HG03039 (cell line): ENCODE measurements around the gene CNOT4.
"Not testable (repeated sequence)": the region's sequence is repeated elsewhere in the genome, so short reads cannot be mapped to it uniquely, and the experiment has no call there.

ENCODE experiments used
- ATAC-seq: cut with Tn5 transposase; IDR thresholded peaks from one replicate; pipeline ENCODE4 v1.9.1; 2021; ENCODE audit warnings: mild to moderate bottlenecking, moderate library complexity; ENCODE audit not compliant: unreplicated experiment

The CNOT4 gene

DNA sequence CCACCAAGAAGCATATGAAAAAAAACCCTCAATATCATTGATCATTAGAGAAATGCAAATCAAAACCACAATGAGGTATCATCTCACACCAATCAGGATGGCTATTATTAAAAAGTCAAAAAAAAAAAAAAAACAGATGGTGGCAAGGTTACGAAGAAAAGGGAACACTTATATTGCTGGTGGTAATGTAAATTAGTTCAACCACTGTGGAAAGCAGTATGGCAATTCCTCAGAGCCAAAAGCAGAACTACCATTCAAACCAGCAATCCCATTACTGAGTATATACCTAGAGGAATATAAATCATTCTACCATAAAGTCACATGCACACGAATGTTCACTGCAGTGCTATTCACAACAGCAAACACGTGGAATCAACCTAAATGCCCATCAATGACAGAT lies 46.0 kb downstream of the CNOT4 start:
- no peak for ATAC-seq

DNA sequence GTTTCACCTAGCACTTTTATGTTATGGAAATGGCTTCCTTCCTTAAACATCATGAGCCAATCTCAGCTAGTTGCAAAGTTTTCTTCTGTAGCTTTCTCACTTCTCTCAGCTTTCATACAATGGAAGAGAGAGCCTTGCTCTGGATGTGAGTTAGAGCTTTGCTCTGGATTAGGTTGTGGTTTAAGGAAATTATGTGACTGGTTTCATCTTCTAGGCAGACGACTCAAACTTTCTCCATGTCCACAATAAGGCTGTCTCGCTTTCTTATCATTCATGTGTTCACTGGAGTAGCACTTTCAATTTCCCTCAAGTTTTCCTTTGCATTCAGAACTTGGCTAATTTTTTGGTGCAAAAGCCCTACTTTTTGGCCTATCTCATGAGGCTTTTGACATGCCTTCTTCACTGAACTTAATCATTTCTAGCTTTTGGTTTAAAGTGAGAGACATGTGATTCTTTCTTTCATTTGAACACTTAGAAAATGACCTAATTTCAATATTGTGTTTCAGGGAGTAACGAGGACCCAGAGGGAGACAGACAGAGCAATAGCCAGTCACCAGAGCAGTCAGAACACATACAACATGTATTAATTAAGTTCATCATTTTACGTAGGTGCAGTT lies 49.8 kb downstream of the CNOT4 start:
- no peak for ATAC-seq

DNA sequence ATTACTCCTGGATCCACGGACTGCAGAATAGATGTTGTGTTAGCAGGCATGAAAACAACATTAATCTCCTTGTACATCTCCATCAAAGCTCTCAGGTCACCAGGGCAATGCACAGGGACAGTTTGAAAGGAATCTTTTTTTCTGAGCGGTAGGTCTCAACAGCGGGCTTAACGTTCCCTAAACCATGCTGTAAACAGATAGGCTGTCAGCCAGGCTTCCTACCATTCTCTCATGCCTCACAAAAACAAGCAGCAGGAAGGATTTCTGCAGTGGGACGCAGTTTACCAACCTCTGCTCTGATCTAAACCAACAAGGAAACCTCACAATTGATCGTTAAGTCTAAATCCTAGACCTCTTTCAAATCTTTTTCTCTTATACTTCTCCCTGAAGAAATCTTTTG lies 50.8 kb downstream of the CNOT4 start:
- ATAC-seq, result no peak

GRCh38 chr7:135454060-135454459 lies 55.8 kb downstream of the CNOT4 start:
- peak; percentile 59 for ATAC-seq

DNA sequence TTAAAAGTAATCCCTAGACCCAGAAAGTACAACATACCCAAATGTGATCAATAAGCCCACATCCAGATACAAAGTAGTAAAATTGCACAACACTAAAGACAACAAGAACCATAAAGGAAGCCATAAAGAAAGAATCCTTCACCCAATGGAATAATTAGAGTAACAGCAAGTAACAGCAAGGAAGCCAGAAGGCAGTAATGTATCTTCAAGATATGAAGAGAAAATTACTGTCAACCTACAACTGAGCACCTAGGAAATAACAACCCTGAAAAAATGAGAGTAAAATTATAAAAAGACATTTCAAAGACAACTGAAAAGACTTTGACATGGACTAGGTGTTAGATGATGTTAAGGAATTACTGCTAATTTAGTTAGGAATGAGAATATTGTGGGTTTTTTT lies 60.5 kb downstream of the CNOT4 start:
- ATAC-seq, result no peak

- no peak for ATAC-seq
Measured at GRCh38 chr7:135448753-135449152, 61.1 kb downstream of the CNOT4 start.

DNA sequence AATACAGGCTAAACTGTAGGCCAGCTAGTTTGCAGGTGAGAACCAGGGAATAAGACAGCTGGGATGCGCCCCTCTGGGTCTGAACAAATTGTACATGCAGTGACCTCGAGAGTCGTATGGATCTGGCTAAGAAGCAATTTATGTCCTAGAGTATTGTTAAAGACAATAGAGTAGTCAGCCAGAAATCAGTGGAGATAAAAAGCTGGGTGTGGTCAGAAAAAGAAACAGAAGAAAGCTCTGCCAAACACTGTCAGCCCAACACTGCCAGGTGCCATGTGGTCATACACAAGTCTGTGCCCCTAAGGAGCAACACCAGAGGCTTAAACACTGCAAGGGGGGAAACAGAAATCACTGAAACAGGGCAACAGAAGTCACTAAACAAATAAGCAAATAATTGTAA lies 62.2 kb downstream of the CNOT4 start:
- no peak for ATAC-seq

GRCh38 chr7:135445690-135446089 lies 64.2 kb downstream of the CNOT4 start:
- no peak for ATAC-seq

GRCh38 chr7:135445266-135445665 lies 64.6 kb downstream of the CNOT4 start:
- not testable (repeated sequence) for ATAC-seq

GRCh38 chr7:135441791-135442190 lies 68.1 kb downstream of the CNOT4 start:
- no peak for ATAC-seq

GRCh38 chr7:135434047-135434446 lies 75.9 kb downstream of the CNOT4 start:
- ATAC-seq, result no peak

GRCh38 chr7:135430626-135431025 lies 79.3 kb downstream of the CNOT4 start:
- no peak for ATAC-seq

- no peak for ATAC-seq
Measured at GRCh38 chr7:135428879-135429278, 81.0 kb downstream of the CNOT4 start.

- no peak for ATAC-seq
Measured at GRCh38 chr7:135428011-135428410, 81.9 kb downstream of the CNOT4 start.

DNA sequence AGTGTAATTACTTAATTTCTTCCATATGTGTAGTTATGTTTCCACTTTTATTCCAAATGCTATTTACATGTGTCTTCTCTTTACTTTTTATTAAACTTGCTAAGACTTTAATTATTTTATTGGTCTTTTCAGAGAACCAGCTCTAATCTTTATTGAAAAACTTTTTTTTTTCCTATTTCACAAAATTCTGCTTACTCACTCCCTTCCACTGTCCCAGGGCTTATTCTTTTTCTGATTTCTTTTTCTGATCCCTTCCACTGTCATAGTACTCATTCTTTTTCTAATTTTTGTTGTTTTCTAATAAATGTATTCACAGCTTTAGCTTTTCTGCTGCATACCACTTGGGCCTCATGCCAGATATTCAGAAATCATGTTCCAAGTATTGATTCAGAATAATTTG lies 82.7 kb downstream of the CNOT4 start:
- no peak for ATAC-seq

DNA sequence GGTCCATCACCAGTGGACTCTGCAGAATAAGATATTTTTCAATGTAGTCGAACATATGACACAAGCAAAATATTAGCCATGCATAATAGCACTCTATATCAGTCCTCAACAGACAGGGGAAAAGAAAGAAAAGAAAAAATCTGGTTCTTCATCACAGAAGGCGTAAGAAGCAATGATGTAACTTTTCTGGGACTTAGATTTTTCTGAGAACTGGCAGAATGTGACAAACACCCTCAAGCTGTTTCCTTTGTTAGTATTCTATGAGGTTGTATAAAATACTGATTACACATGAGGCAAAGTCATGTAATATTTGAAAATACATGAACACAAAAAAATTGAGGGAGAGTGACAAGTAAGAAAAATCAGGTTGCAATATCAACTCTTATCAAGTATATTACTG lies 84.9 kb downstream of the CNOT4 start:
- no peak for ATAC-seq

- no peak for ATAC-seq
Measured at GRCh38 chr7:135420786-135421185, 89.1 kb downstream of the CNOT4 start.

DNA sequence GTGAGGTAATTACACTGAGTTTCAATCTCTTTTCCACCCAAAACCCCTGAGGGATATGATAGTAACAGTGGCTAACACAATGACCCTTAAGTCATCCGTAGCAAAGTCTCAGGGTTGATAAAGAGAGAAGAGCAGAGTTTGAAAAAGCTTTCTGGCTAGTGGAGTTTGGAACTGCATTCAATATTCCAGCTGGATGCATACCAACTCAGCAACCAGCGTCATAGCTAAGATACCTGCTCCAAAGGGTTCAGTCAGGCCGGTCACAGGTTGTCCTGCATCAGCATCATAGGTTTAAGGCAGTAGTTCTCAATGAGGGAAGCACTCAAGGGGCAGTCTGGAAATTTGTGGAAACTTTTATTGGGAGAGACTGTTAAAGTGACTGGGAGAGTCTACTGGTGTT lies 93.5 kb downstream of the CNOT4 start:
- ATAC-seq, result no peak

- ATAC-seq, result no peak
Measured at GRCh38 chr7:135414850-135415439, 95.0 kb downstream of the CNOT4 start.

DNA sequence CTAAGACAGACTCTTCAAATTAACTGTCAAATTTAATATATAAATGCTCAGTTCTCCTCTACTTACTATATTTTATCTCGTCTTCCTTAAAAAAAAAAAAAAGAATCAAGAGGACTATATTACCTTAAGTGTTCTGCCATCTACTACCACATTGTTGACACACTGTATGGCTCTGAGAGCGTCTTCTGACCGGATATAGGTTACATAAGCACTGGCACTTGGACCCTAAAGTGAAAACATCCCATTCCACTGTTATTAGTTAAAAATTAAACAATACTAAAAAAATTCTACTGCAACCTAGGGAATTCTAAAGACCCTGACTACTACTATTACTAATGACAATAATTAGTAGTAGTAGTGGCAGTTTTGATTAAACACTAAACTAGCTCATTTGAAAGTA lies 95.7 kb downstream of the CNOT4 start:
- ATAC-seq, result no peak

GRCh38 chr7:135411098-135411497 lies 98.8 kb downstream of the CNOT4 start:
- ATAC-seq, result no peak

DNA sequence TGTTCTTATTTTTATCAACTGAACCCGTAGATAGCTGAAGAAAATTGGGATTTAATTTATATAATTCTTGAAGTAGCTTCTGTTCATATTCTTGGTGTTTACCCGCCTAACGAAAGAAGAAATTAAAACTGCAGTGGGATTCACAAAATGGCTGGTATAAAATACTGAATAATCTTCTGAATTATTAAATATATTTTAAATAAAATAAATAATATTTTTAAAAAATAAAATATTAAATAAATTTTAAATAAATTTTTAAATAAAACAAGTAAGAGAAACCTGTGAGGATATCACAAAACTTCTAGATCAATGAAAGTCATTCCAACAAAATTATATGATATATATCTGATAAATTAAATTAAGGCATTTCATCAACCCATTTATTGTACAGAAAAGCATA lies 99.4 kb downstream of the CNOT4 start:
- ATAC-seq, result no peak
